Duodenal mucosa (tissue), 2 donors: ENCODE data around the gene PDZD2.
A peak's percentile ranks its signal among the peaks of the same experiment; 100 is the strongest.
"Not testable (repeated sequence)": the region's sequence is repeated elsewhere in the genome, so short reads cannot be mapped to it uniquely, and the experiment has no call there.

ENCODE experiments used
- H3K27ac ChIP-seq: one replicate; pipeline ENCODE4 v1.7.0; 2013; ENCODE audit warnings: low read depth, low read length
- H3K27me3 ChIP-seq, 2 donors: one replicate each; pipeline ENCODE4 v1.7.0; 2013; ENCODE audit warnings: low read length in 2 of 2, control low read depth in 1 of 2; ENCODE audit not compliant: insufficient read depth in 2 of 2, control insufficient read depth in 1 of 2
- H3K36me3 ChIP-seq, 2 donors: one replicate each; pipeline ENCODE4 v1.7.0; 2013; ENCODE audit warnings: low read length in 2 of 2, control low read depth in 1 of 2; ENCODE audit not compliant: insufficient read depth in 2 of 2, control insufficient read depth in 1 of 2
- H3K4me1 ChIP-seq, 2 donors: one replicate each; pipeline ENCODE4 v1.7.0; 2013; ENCODE audit warnings: low read length in 2 of 2, control low read depth in 1 of 2; ENCODE audit not compliant: insufficient read depth in 2 of 2, control insufficient read depth in 1 of 2
- H3K4me3 ChIP-seq, 2 donors: one replicate each; pipeline ENCODE4 v1.7.0; 2013; ENCODE audit warnings: low read length in 2 of 2, low read depth in 1 of 2
- H3K9ac ChIP-seq, 2 donors: one replicate each; pipeline ENCODE4 v1.7.0; 2013; ENCODE audit warnings: low read length in 2 of 2, low read depth in 1 of 2
- H3K9me3 ChIP-seq, 2 donors: one replicate each; pipeline ENCODE4 v1.7.0; 2013; ENCODE audit warnings: low read length in 2 of 2, control low read depth in 1 of 2; ENCODE audit not compliant: control insufficient read depth in 1 of 2

Gene PDZD2

GRCh38 chr5:31638748-31639418, at the start of gene PDZD2:
Gene PDZD2 (plus strand): TSS chr5:31639131.
- H3K36me3 ChIP-seq: no peaks in the 10 kb centered on the region
- H3K9ac ChIP-seq: peak within 1 kb of the TSS in 1 of 2 donors; percentile 43
- H3K4me1 ChIP-seq: peaks cover 0 to 6% of the 10 kb centered on the region in 2 donors
- H3K4me3 ChIP-seq: peak within 1 kb of the TSS; percentile 73
- peaks cover 15 to 35% of the 10 kb centered on the region in 2 donors for H3K27me3 ChIP-seq
- H3K27ac ChIP-seq: no peak within 1 kb of the TSS
- no peaks in the 10 kb centered on the region for H3K9me3 ChIP-seq

- Histone ChIP-seq H3K9ac (no peak overlapping the region), H3K36me3 (no peaks in the 10 kb centered on the region), H3K4me3 (no peak overlapping the region), H3K9me3 (no peaks in the 10 kb centered on the region), H3K4me1 (no peaks in the 10 kb centered on the region), H3K27me3 (peaks cover 0 to 3% of the 10 kb centered on the region in 2 donors), H3K27ac (no peak overlapping the region)
Observed at GRCh38 chr5:31593665-31594064, 45.3 kb upstream of the PDZD2 start.

DNA sequence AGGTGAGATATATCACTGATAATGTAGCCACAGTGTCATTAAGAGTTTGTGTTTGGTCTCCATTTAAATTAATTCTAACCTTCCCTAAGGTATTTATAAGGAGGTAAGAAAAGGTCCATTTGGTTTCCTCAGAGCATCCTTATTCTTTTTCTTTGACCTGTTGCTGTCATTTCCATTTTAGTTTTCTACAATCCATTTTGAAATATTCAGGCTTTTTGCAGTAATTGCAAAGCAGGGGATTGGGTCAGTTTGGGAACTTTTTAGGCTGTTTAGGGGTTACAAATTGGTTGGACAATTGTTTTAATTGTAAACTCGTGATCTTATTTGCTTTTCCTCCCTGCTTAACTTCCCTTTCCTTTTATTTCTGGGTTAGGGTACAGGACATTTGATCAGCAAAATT, 42.6 kb upstream of the PDZD2 start:
- Histone ChIP-seq H3K4me1 (no peaks in the 10 kb centered on the region), H3K36me3 (no peaks in the 10 kb centered on the region), H3K27ac (no peak overlapping the region), H3K9me3 (no peaks in the 10 kb centered on the region), H3K9ac (no peak overlapping the region), H3K4me3 (no peak overlapping the region), H3K27me3 (peaks cover 0 to 3% of the 10 kb centered on the region in 2 donors)

GRCh38 chr5:31598640-31599611, 40.0 kb upstream of the PDZD2 start:
- Histone ChIP-seq H3K36me3 (no peaks in the 10 kb centered on the region), H3K27ac (no peak overlapping the region), H3K27me3 (peaks cover 0 to 3% of the 10 kb centered on the region in 2 donors), H3K4me1 (no peaks in the 10 kb centered on the region), H3K9me3 (no peaks in the 10 kb centered on the region), H3K9ac (no peak overlapping the region), H3K4me3 (no peak overlapping the region)

- H3K4me3 ChIP-seq, H3K27me3 ChIP-seq, H3K9me3 ChIP-seq, H3K36me3 ChIP-seq, H3K4me1 ChIP-seq, H3K9ac ChIP-seq, H3K27ac ChIP-seq: not testable (repeated sequence)
Observed at GRCh38 chr5:31602305-31602704, 36.6 kb upstream of the PDZD2 start.

DNA sequence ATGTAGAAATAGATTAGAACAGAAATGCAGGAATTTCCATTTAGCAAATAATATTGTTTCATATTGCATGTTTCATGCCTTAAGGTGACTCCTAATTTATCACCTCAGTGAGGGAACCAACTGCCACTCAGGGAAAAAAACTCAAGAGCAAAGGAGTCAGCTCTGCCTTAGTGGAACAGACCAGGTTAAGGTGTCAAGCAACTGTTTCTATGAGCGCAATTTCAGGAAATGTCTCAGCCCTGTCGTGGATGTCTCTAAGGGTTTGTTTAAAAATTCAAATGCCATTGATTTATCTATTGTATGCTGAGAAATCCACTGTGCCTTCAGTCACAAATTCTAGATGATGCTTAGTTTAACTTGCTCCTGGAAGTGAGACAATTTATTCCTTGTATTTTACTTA, 34.7 kb upstream of the PDZD2 start:
- no peaks in the 10 kb centered on the region for H3K27me3 ChIP-seq
- H3K9ac ChIP-seq: no peak overlapping the region
- H3K27ac ChIP-seq: no peak overlapping the region
- H3K4me1 ChIP-seq: no peaks in the 10 kb centered on the region
- no peaks in the 10 kb centered on the region for H3K9me3 ChIP-seq
- no peaks in the 10 kb centered on the region for H3K36me3 ChIP-seq
- H3K4me3 ChIP-seq: no peak overlapping the region

GRCh38 chr5:31604644-31605043, 34.3 kb upstream of the PDZD2 start:
- Histone ChIP-seq H3K36me3 (no peaks in the 10 kb centered on the region), H3K4me1 (no peaks in the 10 kb centered on the region), H3K27ac (no peak overlapping the region), H3K4me3 (no peak overlapping the region), H3K9ac (no peak overlapping the region), H3K27me3 (no peaks in the 10 kb centered on the region), H3K9me3 (no peaks in the 10 kb centered on the region)

DNA sequence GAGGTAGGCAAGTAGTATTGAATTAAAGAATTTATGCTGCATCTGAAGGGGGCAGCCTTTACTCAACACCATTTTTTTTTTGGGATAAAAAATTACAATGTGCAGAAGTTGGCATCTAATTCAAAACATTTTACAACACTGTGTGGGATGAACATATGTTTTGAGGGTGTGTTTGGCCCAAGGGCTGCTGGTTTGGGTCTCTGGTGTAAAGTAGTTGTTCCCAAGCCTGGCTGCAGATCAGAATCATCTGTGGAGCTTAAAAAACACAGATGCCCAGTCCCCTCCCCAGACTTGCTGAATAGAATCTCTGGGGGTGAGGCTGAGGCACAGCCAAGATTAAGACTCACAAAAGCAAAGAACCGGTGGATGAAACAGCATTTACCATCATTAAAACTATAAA, 33.0 kb upstream of the PDZD2 start:
- H3K4me1 ChIP-seq: no peaks in the 10 kb centered on the region
- H3K9me3 ChIP-seq: no peaks in the 10 kb centered on the region
- H3K9ac ChIP-seq: no peak overlapping the region
- no peaks in the 10 kb centered on the region for H3K27me3 ChIP-seq
- no peaks in the 10 kb centered on the region for H3K36me3 ChIP-seq
- H3K27ac ChIP-seq: no peak overlapping the region
- no peak overlapping the region for H3K4me3 ChIP-seq

GRCh38 chr5:31607546-31607945, 31.4 kb upstream of the PDZD2 start:
- no peaks in the 10 kb centered on the region for H3K36me3 ChIP-seq
- H3K27me3 ChIP-seq: no peaks in the 10 kb centered on the region
- no peak overlapping the region for H3K4me3 ChIP-seq
- no peaks in the 10 kb centered on the region for H3K9me3 ChIP-seq
- H3K9ac ChIP-seq: no peak overlapping the region
- H3K4me1 ChIP-seq: no peaks in the 10 kb centered on the region
- no peak overlapping the region for H3K27ac ChIP-seq

GRCh38 chr5:31611002-31611401, 27.9 kb upstream of the PDZD2 start:
- H3K9ac ChIP-seq: no peak overlapping the region
- H3K9me3 ChIP-seq: no peaks in the 10 kb centered on the region
- H3K36me3 ChIP-seq: no peaks in the 10 kb centered on the region
- H3K27me3 ChIP-seq: no peaks in the 10 kb centered on the region
- H3K27ac ChIP-seq: no peak overlapping the region
- H3K4me3 ChIP-seq: no peak overlapping the region
- peaks cover 0 to 4% of the 10 kb centered on the region in 2 donors for H3K4me1 ChIP-seq
